ENCODE results near the gene LRRC15.

The LRRC15 gene

GRCh38 chr3:194384569-194385001 lies 15.0 kb upstream of the LRRC15 start:
- no peak for DNase-seq (ENCODE audit: low spot score)

DNA sequence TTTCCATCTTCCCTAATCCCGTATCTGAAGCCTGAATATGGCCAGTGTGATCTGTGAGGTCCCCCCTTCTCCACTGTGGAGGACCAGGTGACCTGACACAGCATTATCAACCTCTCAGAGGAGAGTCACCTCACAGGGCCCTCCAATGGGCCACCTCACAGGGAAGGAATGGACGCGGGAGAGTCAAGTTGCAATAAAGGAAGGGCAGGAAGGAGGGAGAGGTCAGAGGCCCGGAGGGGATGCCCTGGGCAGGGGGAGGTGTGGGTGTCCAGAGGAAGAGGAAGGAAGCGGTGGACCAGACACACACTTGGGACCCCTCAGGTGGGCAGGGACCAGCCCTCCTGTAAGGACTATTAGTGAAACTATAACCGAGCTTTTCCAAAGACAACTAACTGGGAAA lies 14.6 kb upstream of the LRRC15 start:
- no peak for DNase-seq (ENCODE audit: low spot score)

DNA sequence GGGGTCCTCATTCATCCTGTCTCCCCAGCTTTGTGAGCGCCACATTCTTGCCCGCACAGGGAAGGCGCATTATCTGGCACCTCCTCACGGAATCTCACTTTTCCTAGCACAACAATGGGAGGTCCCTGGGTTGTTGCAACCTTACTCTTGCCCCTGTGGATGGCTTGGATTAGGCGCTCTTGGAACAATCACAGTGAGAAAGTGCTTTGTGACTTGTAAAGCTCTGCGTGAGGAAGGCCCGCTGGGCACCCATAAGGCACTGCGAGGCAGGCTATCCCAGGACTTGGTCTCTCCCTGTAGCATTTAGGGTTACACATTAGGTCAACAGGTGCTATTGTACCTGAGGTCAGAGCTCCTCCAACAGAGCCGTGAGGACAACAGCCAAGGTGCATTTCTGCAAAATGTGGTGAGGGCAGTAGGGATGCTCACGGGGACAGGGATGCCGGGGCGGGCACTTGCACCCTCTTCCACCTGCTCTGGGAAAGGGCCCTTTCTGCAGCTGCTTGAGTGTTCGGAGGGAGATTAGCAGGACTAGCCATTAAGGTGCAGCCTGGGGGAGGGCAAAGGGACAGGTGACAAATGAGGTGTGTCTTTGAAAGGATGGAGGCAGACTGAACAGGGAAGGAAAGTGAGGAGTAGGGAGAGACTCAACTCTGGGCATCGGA lies 13.9 kb upstream of the LRRC15 start:
- DNase-seq (ENCODE audit: low spot score), result no peak

DNA sequence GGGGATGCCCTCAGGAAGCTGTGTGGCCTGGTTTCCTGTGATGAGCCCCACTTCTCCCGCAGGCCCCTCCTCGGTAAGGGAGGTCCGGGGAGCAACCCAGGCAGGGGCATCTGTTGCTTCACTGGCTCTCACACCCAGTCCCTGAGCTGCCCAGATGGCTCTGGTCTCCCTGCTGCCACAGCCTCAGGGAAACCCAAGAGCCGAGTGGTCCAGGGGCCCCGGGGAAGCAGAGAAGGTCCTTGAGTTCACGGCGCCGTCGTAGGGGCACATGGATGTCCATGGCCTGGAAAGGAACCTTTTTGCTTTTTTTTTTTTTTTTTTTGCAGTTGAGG lies 13.3 kb upstream of the LRRC15 start:
- no peak for DNase-seq (ENCODE audit: low spot score)

- no peak for DNase-seq (ENCODE audit: low spot score)
These were observed 12.8 kb upstream of the LRRC15 start for GRCh38 chr3:194382196-194382891.

DNA sequence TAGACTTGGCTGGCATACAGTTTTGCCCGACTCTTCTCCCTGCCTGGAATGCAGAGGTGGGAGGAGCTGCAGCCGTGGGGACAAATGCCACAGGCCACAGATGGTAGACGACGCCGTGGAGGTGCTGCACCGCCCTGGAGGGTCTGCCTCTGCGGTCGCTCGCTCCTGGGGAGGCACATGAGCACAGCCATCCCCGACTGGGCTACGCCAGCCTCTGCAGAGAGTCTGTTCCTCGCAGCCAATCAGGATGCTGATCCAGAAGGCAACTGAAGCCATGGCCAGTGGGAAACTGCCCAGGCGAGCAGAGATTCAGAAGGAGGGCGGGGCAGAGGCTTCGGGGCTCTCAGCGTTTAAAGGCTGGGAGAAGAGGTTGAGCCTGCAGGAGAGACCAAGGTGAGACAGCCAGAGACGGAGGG lies 11.9 kb upstream of the LRRC15 start:
- DNase-seq (ENCODE audit: low spot score), result no peak

DNA sequence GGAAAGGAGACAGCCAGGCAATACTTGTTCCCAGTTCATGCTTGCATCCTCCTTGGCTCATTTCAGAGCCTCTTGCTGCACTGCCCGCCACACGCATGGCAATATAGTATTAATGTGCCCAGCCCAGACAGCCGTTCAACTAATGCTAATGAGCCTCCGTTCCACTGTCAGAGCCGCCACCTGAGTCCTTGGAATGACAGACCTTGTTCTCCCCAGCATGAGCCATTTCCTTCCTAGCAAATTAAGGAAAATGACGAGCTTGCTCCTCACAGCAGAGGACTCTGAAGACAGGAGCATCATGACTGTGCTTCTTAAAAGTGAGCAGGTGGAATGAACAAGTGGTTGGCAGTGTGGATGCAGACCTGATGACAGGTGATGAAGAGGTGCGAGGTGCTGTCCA lies 10.8 kb upstream of the LRRC15 start:
- no peak for DNase-seq (ENCODE audit: low spot score)

- DNase-seq (ENCODE audit: low spot score), result no peak
These were observed 10.1 kb upstream of the LRRC15 start for GRCh38 chr3:194379651-194380050.

GRCh38 chr3:194379231-194379630 lies 9.7 kb upstream of the LRRC15 start:
- no peak for DNase-seq (ENCODE audit: low spot score)

GRCh38 chr3:194377708-194378107 lies 8.2 kb upstream of the LRRC15 start:
- DNase-seq (ENCODE audit: low spot score), result no peak

DNA sequence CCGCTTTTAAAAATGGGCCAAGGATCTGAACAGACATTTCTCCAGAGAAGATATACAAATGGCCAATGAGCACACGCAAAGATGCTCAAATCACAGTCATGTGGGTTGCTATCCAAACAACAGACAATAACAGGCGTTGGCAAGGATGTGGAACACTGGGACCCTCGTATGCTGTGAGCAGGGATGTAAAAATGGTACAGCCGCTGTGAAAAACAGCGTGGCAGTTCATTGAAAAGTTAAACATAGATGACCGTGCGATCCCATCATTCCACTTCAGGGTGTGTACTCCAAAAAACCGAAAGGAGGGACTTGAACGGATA lies 6.7 kb upstream of the LRRC15 start:
- DNase-seq (ENCODE audit: low spot score), result no peak

GRCh38 chr3:194375473-194376240 lies 6.1 kb upstream of the LRRC15 start:
- no peak for DNase-seq (ENCODE audit: low spot score)

DNA sequence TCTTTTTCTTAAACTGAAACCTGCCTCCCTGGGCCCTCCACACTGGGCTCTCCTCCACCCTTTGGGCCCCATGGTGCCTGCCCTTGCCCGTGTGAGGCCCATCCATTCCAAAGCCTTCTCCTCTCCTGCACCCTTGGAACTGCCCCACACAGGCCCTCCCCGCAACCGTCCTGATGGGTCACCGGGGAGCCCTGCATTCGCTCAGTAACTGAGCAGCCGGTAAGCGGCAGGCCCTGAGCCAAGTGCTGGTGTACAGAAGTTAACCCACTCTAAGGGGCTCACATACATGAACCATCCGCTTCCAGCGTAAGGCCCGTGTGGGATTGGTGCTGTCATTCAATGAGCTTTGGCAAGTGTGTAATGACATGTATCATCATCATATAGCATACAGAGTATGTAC lies 5.4 kb upstream of the LRRC15 start:
- DNase-seq (ENCODE audit: low spot score), result no peak

DNA sequence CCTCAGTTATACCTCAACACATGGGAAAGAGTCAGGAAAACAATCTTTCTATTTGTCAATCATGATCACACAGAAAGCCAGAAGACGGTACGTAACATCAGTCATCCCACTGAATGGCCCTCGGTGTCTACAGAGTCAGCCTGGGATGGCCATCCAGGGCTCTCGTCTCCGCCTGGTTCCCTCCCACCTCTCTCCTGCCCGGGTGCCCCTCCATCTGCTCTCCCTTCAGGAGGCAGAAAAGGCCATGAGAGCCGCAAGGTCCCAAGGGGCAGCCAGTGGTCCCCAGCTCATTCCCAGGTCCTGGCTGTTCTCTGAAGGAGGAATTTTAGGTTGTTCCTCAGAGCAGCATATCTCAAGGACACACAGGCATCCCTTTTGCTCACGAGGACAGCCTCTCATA lies 4.4 kb upstream of the LRRC15 start:
- no peak for DNase-seq (ENCODE audit: low spot score)

GRCh38 chr3:194373028-194373427 lies 3.5 kb upstream of the LRRC15 start:
- DNase-seq (ENCODE audit: low spot score), result no peak

GRCh38 chr3:194370753-194371152 lies 1.2 kb upstream of the LRRC15 start:
- DNase-seq (ENCODE audit: low spot score), result no peak

- no peak for DNase-seq (ENCODE audit: low spot score)
These were observed 625 bp downstream of the LRRC15 start for GRCh38 chr3:194368918-194369317.

DNA sequence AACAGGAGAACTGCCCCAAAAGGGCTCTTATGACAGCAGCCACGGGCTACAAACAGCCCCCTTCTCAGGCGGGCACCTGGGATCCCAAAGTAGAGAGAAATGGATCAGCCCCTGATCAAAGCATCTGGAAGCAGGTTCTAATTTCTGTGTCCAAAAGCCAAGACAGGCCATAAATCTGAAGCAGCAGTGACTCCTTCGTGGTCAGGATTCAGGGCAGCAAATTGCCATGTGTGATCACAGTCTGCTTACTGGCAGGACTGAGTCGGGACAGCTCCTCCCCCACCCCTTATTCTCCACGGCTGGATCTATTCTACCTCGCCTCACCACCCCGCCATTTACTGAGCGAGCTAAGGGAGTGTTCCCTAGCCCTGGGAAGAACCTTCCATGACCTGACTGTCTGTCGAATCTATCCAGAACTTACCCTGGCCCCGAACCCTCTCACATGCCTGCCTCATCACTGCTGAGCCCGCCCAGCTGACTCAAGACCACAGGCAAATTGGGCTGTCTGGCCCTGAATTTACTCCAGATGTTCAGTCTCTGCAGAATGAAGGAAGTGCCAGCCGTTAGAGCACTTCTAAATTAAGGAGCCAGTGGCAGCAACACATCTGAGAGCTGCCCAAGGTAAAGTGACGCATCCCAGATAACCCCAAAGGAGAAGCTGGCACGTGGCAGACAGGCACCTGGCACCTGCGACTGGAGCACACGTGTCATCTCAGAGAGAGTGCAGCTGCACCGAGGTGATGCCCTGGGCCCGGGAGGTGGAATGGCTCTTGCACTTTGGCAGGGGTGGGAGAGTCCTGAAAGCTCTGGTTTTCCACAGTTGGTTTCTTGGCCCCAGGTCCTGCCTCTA lies 1.3 kb downstream of the LRRC15 start:
- DNase-seq (ENCODE audit: low spot score), result no peak

- DNase-seq (ENCODE audit: low spot score), result no peak
These were observed 3.5 kb downstream of the LRRC15 start for GRCh38 chr3:194365978-194366490.

- DNase-seq (ENCODE audit: low spot score), result no peak
These were observed 4.0 kb downstream of the LRRC15 start for GRCh38 chr3:194365526-194365925.

DNA sequence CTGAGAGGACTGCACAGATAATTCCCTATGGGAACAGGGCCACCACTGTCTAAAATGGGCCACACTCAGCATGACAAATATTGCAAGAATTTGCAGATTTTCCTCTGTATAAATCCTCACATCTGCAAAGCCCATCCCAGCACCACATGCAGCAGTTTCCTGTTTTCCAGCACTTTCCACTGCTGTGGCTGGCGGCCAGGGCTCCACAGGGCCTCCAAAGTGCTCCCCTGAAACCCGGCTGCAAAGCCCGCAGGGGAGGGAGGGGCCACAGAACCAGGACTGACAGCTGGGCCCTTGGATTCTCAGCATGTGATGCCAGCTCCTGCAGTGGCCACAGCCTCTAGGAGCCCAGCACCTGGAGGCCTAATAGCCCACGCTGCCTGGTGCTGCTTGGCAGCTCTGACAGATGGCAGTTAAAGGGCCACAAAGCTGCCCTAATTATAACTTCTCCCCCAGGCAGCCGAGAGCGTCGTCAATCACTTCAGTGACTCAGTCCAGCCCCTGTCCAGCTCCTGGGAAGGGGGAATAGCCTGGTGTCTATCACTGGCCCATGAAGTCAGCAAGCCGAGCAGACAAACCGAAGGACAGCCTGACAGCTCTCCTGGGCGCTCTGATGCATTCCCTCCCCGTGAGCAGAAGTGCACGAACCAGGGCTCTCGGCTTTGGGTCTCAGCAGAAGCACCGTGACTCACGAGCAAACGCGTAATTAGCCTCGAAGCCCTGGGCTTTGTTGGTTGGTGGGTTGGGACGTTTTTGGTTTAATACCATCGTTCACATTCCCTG lies 4.7 kb downstream of the LRRC15 start:
- no peak for DNase-seq (ENCODE audit: low spot score)

GRCh38 chr3:194364314-194364651 lies 5.3 kb downstream of the LRRC15 start:
- no peak for DNase-seq (ENCODE audit: low spot score)

Data from hematopoietic multipotent progenitor cell treated with erythropoietin and hydrocortisone succinate and interleukin-3 and kit ligand, for 17 days (in vitro differentiated cells).